NB4 (cell line): Measurements from ENCODE around the gene MARK4.

Experiments
- CTCF ChIP-seq: IDR thresholded peaks from one replicate; pipeline ENCODE4 v1.5.1; 2012; ENCODE audit warnings: low read depth, low read length
- POLR2A ChIP-seq: IDR thresholded peaks from 2 replicates; pipeline ENCODE4 v1.6.1; 2011; ENCODE audit warnings: mild to moderate bottlenecking; ENCODE audit not compliant: insufficient read length; ENCODE audit errors: extremely low read depth

- TF ChIP-seq POLR2A (no peak), CTCF (no peak)
Observed at GRCh38 chr19:45254044-45254531, 3.0 kb downstream of the MARK4 start.
